Femur (tissue), 1 donor: Measurements from ENCODE around the gene RHOT2.
A peak's percentile ranks its signal among the peaks of the same experiment; 100 is the strongest.

Experiments used
- DNase-seq: peaks from one replicate; pipeline ENCODE4 v3.0.0-alpha.2; 2017

RHOT2 gene

DNA sequence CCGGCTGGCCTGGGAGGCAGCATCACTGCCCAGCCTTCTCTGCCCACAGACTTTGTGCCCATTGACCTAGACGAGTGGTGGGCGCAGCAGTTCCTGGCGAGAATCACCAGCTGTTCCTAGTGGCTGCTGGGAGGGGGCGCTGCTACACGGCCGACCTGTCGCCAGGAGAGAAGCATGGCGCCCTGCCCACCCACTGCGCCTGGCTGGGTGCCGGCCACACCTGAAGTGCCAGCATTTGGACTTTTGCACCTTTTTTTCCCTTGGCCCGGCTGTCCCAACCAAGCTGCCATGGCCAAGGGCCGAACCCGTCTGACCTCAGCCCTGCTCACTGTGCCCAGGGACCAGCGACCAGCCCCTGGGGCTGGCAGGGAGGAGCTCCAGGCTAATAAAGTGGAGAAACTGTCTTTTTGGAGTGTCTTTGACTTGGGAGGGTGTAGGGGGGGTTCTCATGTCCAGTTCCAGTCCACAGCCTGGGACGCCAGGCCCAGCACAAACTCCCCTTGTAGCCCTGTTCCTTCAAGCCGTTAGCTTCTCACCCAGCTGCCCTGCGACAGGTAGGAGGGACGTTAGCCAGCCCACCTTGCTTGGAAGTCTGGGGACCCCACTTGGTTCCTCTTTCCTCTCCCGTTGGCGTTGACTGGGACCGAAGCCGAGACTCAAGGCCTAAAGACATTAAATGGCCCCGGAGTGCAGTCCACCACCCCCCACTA, 19.7 kb upstream of the RHOT2 start:
- no peak for DNase-seq

DNA sequence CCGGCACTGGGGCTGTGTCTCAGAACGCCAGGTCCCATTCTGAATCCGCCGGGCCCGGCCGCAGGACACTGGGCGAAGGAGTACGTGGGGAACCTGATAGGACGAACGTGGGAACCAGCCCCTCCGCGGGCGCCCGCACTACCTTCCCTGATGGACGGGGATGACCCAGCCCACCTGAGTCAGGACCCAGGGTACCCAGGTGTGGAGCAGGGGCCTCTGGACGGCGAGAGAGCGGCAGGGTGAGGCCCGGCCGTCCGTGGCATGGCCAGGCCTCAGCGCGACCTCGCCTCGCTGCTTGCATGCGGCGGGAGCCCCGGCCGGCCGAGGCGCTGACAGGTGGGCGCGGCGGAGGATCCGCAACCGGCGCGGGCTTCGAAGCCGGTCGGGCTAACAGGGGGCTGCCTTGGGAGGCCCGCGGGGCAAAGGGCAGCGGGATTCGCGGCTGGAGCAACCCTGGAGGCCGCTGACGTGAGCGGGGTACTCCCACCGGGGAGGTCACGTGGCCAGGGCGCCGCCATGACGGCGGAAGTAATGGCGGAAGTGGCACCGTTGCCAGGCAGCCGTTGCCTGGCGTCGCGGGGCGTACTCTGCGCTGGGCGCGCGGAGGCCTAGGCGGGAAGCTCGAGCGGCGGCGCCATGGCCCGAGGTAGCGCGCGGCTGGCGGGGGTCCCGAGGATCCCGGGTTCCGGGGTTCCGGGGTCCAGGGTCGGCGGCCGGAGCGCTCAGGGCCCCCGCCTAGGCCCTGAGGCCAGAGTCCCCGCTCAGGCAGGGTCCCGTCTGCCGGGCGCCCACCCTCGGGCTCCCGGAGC, 18.9 kb upstream of the RHOT2 start, which contains the start of gene WDR90:
TSS of gene WDR90 (plus strand) at position 585 of the 809 bp plus-strand sequence. CDS start at position 637, 52 bp downstream.
- peak; percentile 95 for DNase-seq

DNA sequence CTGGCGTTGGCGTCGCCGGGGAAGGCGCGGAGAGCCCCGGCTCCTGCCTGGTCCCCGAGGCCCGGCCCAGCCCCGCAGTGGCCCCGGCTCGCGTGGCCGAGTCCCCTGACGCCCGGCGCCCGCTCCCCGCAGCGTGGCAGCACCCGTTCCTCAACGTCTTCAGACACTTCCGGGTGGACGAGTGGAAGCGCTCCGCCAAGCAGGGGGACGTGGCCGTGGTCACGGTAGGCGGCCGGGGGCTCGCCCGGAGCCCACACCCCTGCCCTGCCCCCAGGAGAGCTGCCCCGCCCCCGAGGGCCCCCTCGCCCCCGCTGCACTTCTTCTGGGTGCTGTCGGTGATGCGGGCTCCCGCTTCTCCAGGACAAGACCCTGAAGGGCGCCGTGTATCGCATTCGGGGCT, 18.3 kb upstream of the RHOT2 start:
- no peak for DNase-seq

DNA sequence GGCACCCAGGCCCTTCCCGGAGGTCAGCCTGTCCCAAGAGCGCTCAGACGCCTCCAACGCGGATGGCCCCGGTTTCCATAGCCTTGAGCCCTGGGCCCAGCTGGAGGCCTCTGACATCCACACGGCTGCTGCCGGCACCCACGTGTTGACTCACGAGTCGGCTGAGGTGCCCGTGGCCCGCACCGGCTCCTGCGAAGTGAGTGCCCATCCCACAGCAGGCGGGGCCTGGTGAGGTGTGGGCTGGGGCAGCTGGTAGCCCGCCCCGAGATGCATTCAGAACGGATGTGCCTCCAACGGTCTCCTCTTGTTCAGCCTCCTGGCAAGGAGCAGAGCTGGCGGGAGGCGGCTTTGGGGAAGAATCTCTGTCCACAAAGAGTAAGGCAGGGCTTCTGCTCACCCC, 16.1 kb upstream of the RHOT2 start:
- no peak for DNase-seq

DNA sequence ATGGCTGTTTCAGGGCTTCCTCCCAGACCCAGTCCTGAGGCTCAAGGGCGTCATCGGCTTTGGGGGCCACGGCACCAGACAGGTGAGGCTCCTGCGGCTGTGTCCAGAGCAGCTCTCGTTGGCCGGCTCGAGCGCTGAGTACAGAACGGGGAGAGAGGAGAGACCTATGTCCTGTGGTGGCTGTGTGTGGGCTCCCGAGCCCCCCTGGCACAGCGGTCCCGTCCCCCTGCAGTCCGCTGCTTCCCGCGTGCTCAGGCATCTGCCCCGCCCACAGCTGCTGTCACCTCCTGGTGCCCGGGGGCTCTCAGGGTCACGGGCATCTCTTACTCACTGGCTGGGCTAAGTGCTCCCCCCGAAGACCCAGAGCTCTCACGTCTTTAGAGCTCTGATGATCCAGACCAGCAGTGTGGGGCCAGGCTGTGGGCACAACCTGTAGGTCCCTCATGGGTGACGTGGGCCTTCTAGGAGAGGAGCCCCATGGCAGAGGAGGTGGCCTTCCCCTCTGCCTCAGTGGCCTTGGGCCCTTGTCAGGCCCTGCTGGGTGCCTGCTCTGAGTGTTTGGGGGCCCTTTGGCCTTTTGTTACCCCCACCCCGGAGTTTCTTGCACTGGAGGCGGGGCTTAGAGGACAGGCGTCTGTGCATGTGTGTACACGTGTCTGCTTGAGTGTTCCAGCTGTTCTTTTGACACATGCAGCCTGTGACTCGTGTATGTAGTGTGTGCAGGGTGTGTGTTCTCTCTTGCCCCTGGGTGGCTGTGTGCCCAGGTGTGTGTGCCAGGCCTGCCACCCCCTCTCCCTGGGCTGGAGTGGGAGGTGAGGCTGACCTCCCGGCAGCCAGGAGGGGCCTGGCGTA, 15.3 kb upstream of the RHOT2 start:
- no peak for DNase-seq

DNA sequence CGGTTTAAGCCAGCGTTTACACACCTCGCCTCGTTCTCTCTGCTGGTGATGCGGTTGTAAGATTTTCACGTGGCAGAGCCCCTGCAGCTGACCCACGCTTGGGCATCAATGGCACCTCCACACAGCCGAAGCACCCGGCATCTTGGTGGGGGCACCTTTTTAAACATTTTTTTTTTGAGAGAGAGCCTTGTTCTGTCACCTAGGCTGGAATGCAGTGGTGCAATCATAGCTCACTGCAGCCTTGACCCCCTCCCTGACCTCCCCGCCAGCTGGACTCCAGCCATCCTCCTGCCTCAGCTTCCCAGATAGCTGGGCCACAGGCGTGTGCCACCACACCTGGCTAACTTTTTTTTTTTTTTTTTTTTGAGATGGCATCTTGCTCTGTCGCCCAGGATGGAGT, 13.9 kb upstream of the RHOT2 start:
- DNase-seq, result no peak

DNA sequence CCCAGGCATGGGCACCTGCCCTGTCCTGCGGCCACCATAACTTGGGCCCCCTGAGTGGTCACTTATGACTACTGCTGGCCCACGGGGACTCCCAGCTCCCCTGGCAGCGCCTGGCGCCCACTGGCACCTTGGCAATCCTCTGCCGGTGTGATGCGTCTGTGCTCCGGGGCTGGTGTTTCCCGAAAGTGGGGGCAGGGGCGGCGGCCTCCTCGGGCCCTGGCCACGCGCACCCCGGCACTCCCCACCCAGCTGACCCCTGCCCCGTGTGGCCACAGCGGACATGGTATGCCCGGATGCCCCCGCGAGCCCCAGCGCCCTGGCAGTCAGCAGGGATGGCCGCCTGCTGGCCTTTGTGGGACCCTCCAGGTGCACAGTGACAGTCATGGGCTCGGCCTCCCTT, 10.4 kb upstream of the RHOT2 start:
- no peak for DNase-seq

DNA sequence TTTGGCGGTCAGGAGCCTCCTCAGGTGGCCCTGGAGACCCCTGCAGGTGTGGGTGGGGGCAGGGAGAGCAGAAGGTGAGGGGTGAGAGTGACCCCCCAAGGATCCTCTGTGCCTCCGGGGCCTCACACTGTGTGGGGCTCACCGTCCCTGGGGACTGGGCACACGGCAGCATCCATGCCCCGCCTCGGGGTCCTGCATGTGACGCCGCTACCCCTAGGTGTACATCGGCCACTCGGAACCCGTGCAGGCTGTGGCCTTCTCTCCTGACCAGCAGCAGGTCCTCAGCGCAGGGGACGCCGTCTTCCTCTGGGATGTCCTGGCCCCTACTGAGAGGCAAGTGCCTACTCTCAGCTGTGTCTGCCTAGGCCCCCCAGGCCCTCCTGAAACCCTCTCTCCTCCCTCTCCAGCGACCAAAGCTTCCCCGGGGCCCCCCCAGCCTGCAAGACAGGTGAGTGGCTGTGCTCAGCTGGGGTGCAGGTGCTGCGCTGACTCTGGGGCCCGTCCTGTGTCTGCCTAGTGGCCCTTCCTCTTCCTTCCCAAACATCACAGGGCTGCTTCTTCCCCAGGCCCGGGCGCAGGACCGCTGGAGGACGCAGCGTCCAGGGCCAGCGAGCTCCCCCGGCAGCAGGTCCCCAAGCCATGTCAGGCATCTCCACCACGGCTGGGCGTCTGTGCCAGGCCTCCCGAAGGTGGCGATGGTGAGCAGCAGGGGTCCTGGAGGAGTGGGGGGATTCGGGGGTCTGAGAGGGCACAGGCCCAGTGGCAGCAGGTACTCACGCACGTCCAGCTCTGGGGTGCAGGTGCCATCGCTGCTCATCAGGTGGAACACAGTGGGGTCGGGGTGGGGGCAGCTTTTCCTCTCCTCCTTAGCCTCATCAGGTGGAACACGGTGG, 9.0 kb upstream of the RHOT2 start:
- DNase-seq, result no peak

DNA sequence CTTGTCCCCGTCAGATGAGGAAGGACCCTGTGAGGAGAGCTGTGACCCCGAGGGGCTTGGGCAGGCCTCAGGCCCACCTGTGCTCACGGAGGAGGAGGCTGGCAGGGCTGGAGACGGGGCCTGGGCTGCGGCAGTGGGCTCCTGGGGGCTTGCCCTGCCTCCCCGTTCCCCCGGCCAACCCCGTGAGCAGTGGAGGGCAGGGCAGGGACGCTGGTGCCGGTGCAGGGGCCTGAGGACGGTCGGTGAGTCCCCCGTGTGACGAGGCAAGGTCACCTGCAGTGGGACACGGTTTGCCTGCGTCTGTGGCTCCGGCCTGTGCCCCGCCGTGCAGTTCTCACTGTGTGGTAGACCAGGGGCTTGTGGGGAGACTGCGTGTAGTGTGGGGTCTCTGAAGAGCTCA, 8.3 kb upstream of the RHOT2 start:
- no peak for DNase-seq

DNA sequence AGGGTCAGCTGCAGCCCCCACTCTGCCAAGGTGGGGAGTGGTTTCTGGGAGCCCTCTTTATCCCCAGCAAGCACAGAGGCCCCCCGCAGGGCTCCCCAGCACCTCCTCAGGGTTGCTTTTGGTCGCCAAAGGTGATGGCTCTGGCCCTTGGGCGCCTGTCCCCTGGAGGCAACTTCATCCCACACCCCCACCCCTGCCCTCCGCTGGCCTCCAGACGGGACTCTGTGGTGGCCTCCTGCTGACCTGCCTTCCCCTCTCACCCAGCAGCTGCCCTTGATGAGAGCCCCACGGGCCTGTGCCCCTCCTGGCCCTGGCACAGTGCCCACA, 7.8 kb upstream of the RHOT2 start:
- no peak for DNase-seq

DNA sequence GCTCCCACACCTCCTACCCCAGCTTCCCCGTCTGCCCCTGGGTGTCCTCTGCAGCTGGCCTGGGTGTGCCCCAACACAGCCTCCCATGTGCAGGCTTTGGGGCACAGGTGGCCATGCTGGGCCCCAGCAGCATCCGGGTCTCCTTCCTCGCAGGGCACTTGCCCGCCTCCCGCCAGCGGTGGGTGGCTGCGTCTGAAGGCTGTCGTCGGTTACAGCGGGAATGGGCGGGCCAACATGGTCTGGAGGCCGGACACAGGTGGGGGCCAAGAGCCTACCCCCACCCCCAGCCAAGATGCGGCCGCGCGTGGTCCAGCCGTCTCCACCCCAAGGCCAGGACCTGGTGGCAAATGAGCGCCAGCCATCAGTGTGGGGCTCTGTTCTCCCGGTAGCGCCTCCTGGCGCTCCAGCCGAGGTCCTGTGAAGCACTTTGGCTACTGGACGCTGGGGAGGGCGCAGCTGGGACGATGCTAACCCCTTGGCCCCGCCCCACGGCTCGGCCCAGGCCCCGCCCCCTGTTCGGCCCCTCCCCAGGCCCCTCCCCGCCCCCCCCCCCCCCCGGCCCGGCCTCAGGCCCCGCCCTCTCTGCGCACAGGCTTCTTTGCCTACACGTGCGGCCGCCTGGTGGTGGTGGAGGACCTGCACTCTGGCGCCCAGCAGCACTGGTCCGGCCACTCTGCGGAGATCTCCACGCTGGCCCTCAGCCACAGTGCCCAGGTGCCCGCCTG, 7.3 kb upstream of the RHOT2 start:
- DNase-seq, result peak; percentile 90

DNA sequence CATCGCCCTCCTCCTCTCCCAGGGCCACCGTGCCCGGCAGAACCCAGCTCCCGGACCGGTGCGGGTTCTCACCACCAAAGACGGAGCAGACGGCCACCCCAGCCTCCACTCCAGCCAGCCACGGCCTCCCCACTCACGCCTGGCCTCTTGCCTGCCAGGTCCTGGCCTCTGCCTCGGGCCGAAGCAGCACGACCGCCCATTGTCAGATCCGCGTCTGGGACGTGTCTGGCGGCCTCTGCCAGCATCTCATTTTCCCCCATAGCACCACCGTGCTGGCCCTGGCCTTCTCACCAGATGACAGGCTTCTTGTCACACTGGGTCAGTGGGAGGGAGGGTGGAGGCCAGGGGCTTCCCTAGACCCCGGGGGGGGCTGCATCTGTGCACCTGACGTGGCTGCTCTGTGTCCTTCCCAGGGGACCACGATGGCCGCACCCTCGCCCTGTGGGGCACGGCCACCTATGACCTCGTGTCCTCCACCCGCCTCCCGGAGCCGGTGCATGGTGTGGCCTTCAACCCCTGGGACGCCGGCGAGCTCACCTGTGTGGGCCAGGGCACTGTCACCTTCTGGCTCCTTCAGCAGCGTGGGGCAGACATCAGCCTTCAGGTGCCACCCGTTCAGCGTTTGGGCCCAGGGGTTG, 6.6 kb upstream of the RHOT2 start:
- DNase-seq, result no peak

DNA sequence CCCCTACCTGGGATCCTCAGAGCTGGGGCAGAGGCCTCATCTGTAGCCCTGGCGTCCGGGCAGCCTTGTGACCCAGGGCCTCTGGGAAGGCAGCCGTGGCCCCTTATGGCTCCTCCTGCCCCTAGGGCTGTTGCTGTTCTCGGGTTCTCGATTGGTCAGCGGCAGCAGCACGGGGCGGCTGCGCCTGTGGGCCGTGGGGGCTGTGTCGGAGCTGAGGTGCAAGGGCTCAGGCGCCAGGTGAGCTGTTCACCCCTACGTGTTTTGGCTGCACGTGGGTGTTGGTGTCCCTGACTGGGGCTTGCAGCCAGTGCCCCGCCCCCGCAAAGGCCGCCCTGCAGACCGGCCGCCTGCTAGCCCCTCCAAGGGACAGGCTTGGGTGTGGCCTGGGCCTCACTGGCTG, 5.8 kb upstream of the RHOT2 start:
- DNase-seq, result no peak

DNA sequence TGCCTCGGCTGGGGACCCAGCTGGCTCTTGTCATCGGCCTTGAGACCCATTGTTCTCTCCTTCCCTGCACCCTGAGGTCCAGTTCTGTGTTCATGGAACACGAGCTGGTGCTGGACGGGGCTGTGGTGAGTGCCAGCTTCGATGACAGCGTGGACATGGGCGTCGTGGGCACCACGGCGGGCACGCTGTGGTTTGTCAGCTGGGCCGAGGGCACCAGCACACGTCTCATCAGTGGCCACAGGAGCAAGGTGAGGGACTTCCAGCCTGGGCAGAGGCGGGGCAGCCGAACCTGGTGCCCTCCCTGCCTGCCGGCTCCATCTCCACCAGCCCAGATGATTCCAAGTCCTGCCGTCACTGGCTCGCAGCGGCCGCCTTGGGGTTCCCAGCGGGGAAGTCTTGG, 5.3 kb upstream of the RHOT2 start:
- DNase-seq, result no peak

DNA sequence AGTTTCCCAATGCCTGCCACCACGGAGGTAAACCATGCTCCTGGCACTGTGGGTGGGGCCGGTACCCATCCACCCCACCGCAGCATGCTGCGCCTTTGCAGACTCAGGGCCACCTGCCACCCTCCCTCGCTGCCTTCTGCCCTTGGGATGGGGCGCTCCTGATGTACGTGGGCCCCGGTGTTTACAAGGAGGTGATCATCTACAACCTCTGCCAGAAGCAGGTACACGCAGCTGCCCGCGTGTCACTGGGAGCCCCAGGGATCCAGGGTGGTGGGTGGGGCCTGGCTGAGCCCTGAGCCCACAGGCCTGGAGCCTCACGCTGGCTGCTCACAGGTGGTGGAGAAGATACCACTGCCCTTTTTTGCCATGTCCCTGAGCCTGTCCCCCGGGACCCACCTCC, 1.4 kb upstream of the RHOT2 start:
- DNase-seq, result no peak

DNA sequence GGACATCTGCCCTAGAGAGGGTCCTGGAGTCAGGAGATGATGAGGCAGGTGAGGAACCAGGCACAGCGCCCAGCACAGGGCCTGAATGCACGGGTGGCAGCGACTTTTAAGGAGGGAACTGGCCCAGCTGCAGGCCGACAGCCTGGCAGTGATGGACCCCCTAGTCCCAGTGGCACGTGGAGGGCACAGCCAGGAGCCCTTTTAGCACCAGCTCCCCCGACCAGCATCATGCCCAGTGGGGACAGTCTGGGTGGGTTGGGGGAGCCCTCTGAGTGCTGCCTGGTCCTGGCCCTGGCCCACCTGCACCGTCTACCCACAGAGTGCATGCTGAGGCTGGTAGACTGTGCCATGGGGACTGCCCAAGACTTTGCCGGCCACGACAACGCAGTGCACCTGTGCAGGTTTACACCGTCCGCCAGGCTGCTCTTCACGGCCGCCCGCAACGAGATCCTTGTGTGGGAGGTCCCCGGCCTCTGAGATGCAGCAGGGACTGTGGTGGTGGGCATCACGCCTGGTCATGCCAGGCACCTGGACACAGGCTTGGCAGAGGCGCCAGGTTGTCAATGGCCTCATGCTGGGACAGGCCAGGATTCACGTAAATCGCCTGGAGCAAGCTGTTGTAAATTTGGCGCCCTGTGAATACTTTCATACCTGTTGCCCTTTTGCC, 686 bp upstream of the RHOT2 start:
- DNase-seq, result no peak

DNA sequence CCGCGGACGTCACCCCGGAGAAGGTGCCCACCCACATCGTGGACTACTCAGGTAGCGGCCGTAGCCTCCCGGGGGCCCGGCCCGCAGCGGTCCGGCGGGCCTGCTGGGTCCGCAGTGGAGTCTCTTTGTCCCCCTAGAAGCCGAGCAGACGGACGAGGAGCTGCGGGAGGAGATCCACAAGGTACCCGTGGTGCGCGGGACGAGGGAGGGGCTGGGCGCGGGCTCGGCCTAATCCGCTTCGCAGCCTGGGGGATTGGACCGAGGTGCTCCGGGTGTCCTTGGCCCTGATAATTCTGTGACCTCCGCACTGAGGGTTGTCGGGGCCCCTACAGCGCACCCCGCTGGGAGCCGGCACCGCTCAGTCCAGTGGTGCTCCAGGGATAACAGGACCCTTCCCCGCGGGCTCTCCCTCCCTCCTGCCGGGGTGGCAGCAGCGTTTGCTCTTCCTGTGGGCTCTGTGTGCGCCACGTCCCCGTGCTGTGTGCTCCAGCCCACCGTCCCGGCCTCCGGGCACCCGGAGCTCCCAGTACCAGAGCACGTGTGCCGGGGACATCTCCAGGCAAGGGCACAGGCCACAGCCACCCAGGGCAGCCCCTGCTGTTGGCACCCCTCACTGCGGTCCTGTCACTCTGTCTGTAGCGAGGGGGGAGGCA, 713 bp downstream of the RHOT2 start:
- no peak for DNase-seq

DNA sequence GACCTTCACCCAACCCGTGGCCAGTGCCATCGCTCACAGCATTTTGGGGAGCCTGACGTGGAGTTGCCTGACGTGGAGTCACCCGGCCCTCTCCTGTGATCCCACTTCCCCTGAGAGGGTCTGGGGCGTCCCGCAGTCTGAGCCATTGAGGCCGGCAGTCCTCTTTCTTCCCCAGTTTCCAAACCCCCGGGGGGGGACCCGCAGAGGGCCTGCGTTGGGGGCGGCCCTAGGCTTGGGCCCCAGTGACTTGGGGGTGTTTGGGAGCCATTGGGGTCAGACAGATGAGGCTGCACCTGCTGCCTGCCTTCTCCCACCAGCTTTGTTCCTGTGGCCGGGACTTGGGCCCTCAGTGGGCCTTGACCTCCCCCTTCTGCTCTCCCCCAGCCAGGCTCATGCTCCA, 1.7 kb downstream of the RHOT2 start:
- no peak for DNase-seq

DNA sequence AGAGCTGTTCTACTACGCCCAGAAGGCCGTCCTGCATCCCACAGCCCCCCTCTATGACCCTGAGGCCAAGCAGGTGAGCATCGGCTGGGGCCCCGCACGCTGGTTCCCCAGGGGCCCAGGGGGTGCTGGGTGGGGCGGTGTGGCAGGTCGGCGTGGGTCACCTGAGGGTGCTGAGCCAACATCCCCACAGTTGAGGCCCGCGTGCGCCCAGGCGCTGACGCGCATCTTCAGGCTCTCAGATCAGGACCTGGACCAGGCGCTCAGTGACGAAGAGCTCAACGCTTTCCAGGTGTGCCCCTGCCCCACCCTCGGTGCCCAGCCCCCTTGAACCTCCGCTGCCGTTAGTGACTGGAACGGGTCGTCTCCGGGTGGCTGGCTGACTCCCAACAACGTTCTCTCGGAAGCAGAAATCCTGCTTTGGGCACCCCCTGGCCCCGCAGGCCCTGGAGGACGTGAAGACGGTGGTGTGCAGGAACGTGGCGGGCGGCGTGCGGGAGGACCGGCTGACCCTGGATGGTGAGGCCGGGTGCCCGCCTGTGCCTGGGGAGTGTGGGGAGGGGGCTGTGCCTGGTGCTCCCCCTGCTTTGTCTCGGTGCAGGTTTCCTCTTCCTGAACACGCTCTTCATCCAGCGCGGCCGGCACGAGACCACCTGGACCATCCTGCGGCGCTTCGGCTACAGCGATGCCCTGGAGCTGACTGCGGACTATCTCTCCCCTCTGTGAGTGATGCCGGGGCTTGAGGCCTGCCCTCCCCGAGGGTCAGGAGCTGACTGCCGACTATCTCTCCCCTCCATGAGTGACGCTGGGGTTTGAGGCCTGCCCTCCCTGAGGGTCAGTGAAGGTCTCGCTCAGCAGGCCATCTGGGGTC, 2.8 kb downstream of the RHOT2 start:
- DNase-seq, result no peak
